NCI-H226 (cell line): ENCODE data around the gene CD38.
A peak's percentile ranks its signal among the peaks of the same experiment; 100 is the strongest.

Experiments
- DNase-seq: peaks from one replicate; pipeline ENCODE4 v3.0.0-alpha.2; 2015

Gene CD38

GRCh38 chr4:15870079-15870478 is 92.0 kb downstream of the CD38 start:
- no peak for DNase-seq

- no peak for DNase-seq
These were observed 93.0 kb downstream of the CD38 start for GRCh38 chr4:15870921-15871664.

GRCh38 chr4:15873117-15873516 is 95.0 kb downstream of the CD38 start:
- no peak for DNase-seq

GRCh38 chr4:15874671-15875070 is 96.5 kb downstream of the CD38 start:
- no peak for DNase-seq

- DNase-seq = no peak
These were observed 97.7 kb downstream of the CD38 start for GRCh38 chr4:15875663-15876460.

- DNase-seq = no peak
These were observed 99.9 kb downstream of the CD38 start for GRCh38 chr4:15878011-15878410.

- no peak for DNase-seq
These were observed 103.7 kb downstream of the CD38 start for GRCh38 chr4:15881820-15882219.

- peak; percentile 40 for DNase-seq
These were observed 104.6 kb downstream of the CD38 start for GRCh38 chr4:15882675-15883086.

- no peak for DNase-seq
These were observed 105.6 kb downstream of the CD38 start for GRCh38 chr4:15883610-15884243.

- DNase-seq = no peak
These were observed 106.5 kb downstream of the CD38 start for GRCh38 chr4:15884666-15885065.

- no peak for DNase-seq
These were observed 107.3 kb downstream of the CD38 start for GRCh38 chr4:15885422-15885821.

- DNase-seq = no peak
These were observed 110.4 kb downstream of the CD38 start for GRCh38 chr4:15888515-15888914.

- no peak for DNase-seq
These were observed 112.2 kb downstream of the CD38 start for GRCh38 chr4:15890246-15890829.

- no peak for DNase-seq
These were observed 113.2 kb downstream of the CD38 start for GRCh38 chr4:15891312-15891711.

- DNase-seq = peak; percentile 97
These were observed 115.8 kb downstream of the CD38 start for GRCh38 chr4:15893962-15894361.

- DNase-seq = no peak
These were observed 116.3 kb downstream of the CD38 start for GRCh38 chr4:15894393-15894792.

- DNase-seq = peak; percentile 28
These were observed 117.1 kb downstream of the CD38 start for GRCh38 chr4:15894921-15895916.

- no peak for DNase-seq
These were observed 119.4 kb downstream of the CD38 start for GRCh38 chr4:15897577-15897976.

- no peak for DNase-seq
These were observed 120.8 kb downstream of the CD38 start for GRCh38 chr4:15898902-15899301.

- DNase-seq = no peak
These were observed 121.4 kb downstream of the CD38 start for GRCh38 chr4:15899511-15899910.

- DNase-seq = no peak
These were observed 122.9 kb downstream of the CD38 start for GRCh38 chr4:15901007-15901406.

- DNase-seq = no peak
These were observed 123.9 kb downstream of the CD38 start for GRCh38 chr4:15901998-15902397.
